Measurements from ENCODE around the gene ATP6V0B. TPM values are rescaled to one million over a fixed set of nuclear protein-coding genes. Genes with fewer than 3 reads are reported as not detected.

ATP6V0B gene
- total and polyA plus RNA-seq, 9 of the 15 experiments (the other 6 are each of a cell fraction or from before 2014, with no cell fraction given): 137 to 328 (median 220) TPM

- Histone ChIP-seq H2AFZ (ENCODE audit: low read depth, low read length) (peak overlapping the region; percentile 82), H3K9me1 (ENCODE audit: control insufficient read depth, insufficient read depth, low read length) (peaks cover 5% of the 10 kb centered on the region), H3K9me3 (replicated peaks; ENCODE audit: control insufficient read depth, insufficient read depth, low read depth, low read length) (no peaks in the 10 kb centered on the region), H3K4me3 (no peak overlapping the region), H3K36me3 (ENCODE audit: control insufficient read depth, insufficient read depth, low read length) (no peaks in the 10 kb centered on the region), H3K27ac (ENCODE audit: extremely low read depth, low read depth, low read length) (no peak overlapping the region), H3K4me2 (ENCODE audit: insufficient read depth, low read length) (peak overlapping the region; percentile 6; the same call in 1 of the 2 replicates), H3K27me3 (ENCODE audit: control insufficient read depth in 2 of 2, insufficient read depth in 2 of 2, low read length in 2 of 2) (no peaks in the 10 kb centered on the region), H3K9ac (ENCODE audit: insufficient read depth in 1 of 2, low read depth in 2 of 2, low read length in 2 of 2) (peak overlapping the region in 1 of 2 experiments; percentile 31; a peak in 2 of 4 replicates), H3K4me1 (replicated peaks in 1 of 2; ENCODE audit: control insufficient read depth in 2 of 2, insufficient read depth in 2 of 2, low read length in 2 of 2) (peaks cover 15 to 71% of the 10 kb centered on the region in 2 experiments; a peak in 4 of 5 replicates), H3K79me2 (ENCODE audit: control insufficient read depth, insufficient read depth, low read length) (no peaks in the 10 kb centered on the region), H4K20me1 (replicated peaks; ENCODE audit: control insufficient read depth, insufficient read depth, low read length) (no peaks in the 10 kb centered on the region)
- ChIA-PET CTCF (ENCODE audit: low intra/inter-chr PET ratio) (interaction anchor here (2.1 kb wide), 2 partner anchors 41 to 53 kb away, joined by 9 to 21 read pairs; no protein-coding TSS in a partner anchor), POLR2A (interaction anchor here (0.7 to 2.0 kb wide), 7 partner anchors 10 to 726 kb away, joined by 3 to 9 read pairs (median 4); partner anchors contain the start of gene ATP6V0B)
- in situ Hi-C loops (cut with MboI): no loop called here
- WGBS (ENCODE audit: insufficient coverage, low coverage, missing lambda C conversion rate): 49% methylated on average over 14 of the region's 15 CpGs
- no TSS peak for BruUV-seq (replicated peaks)
- FAIRE-seq: peak; percentile 88
- ATAC-seq: peak; percentile 87
- DNase-seq (ENCODE audit: extremely low read depth in 1 of 4, low spot score in 3 of 4): peak; percentile 77 to 89 (median 84)
- intact Hi-C loops (cut with micrococcal nuclease): loop anchor here (1.0 to 10.0 kb wide), 4 partner anchors 41 to 300 kb away; no protein-coding TSS in a partner anchor
- no peak for TF ChIP-seq ZNF3 (CRISPR knock-in tag; IDR thresholded peaks at IDR 0.05)
- peak; percentile 73; the same call in 1 of the 2 replicates for TF ChIP-seq CTBP1 (IDR thresholded peaks at IDR 0.05; ENCODE audit: borderline replicate concordance)
- TF ChIP-seq NR4A1 (CRISPR knock-in tag; IDR thresholded peaks at IDR 0.05): no peak
- TF ChIP-seq NR4A1 (tag; IDR thresholded peaks at IDR 0.05): no peak
- TF ChIP-seq SPI1 (IDR thresholded peaks at IDR 0.05; ENCODE audit: borderline replicate concordance, low read depth, low read length): 0 out of 2 replicates have a peak, but pooled peaks have one; percentile 39
- TF ChIP-seq ATF7 (IDR thresholded peaks at IDR 0.05): 0 out of 2 replicates have a peak, but pooled peaks have one; percentile 11
- 0 out of 2 replicates have a peak, but pooled peaks have one; percentile 44 for TF ChIP-seq HDGF (IDR thresholded peaks at IDR 0.05)
- TF ChIP-seq ZNF740 (CRISPR knock-in tag; IDR thresholded peaks at IDR 0.05): peak; percentile 62; the same call in 1 of the 2 replicates
- no peak for TF ChIP-seq ZNF740 (tag; IDR thresholded peaks at IDR 0.05)
- no peak for TF ChIP-seq HNRNPL (IDR thresholded peaks at IDR 0.05; ENCODE audit: low read depth, low read length)
- no peak for TF ChIP-seq FIP1L1 (IDR thresholded peaks at IDR 0.05; ENCODE audit: low read depth, low read length, poor library complexity, severe bottlenecking)
- TF ChIP-seq HDAC1 (IDR thresholded peaks at IDR 0.05): peak in 1 of 2 experiments; percentile 32; a peak in 1 of 4 replicates
- peak; percentile 29; the same call in 1 of the 2 replicates for TF ChIP-seq HCFC1 (IDR thresholded peaks at IDR 0.05; ENCODE audit: low read depth, low read length)
- TF ChIP-seq HOXB6 (CRISPR knock-in tag; IDR thresholded peaks at IDR 0.05; ENCODE audit: borderline replicate concordance): no peak
- TF ChIP-seq MNT (conservative IDR thresholded peaks at IDR 0.05): peak in 1 of 2 experiments; percentile 60; a peak in 3 of 4 replicates
- no peak for TF ChIP-seq MYBL2 (IDR thresholded peaks at IDR 0.05; ENCODE audit: low read depth)
- no peak for TF ChIP-seq MYBL2 (CRISPR knock-in tag; IDR thresholded peaks at IDR 0.05; ENCODE audit: borderline replicate concordance)
- TF ChIP-seq STAG1 (CRISPR knock-in tag; IDR thresholded peaks at IDR 0.05; ENCODE audit: borderline replicate concordance): peak; percentile 81
- no peak for TF ChIP-seq ZNF324 (CRISPR knock-in tag; IDR thresholded peaks at IDR 0.05)
These were observed 20.3 kb downstream of the ATP6V0B start for GRCh38 chr1:43994794-43995790.

Measured in K562 (cell line).